ENCODE results near the gene NISCH.

DNA sequence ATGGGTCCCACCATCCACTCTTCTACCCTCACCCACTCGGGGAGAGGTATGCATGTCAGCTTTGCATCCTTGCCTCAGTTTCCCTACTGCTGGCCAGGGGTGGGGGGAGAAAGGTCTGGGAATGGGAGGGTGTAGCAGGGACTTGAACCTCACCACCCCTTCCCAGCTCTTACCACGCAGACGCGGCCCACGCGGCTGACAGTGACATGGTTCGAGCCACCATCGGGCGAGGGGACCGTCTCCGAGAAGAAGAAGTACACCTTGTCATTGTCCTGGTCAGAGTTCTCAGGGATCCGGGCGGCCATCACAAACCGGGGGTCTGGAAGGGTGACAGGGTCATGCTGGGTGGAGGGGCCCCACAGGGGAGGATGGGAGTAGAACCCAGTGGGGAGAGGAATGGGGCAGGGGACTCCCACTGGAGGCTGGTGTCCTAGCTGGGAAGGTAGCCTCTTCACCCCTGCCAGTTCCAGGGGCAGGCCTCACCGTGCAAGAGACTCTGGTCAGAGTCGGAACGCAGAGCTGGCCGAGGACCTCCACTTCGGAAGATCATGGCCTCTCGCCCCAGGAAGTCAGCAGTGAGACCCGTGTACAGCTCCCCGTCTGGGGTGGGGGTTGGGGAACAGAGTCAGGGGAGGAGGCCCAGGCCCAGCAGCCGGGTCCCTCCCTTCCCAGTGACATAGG is 14.2 kb upstream of the NISCH start:
- no peak for TF ChIP-seq CTCF (IDR thresholded peaks at IDR 0.05)
- TF ChIP-seq EZH2 (IDR thresholded peaks at IDR 0.05; ENCODE audit: borderline replicate concordance, insufficient read depth, low read depth, low read length, poor library complexity, severe bottlenecking), result no peak
